Measurements from ENCODE around the gene CACNA1D. TPM values are rescaled to one million over a fixed set of nuclear protein-coding genes. Genes with fewer than 3 reads are reported as not detected.

The CACNA1D gene
- total and polyA plus RNA-seq, 9 of the 15 experiments (the other 6 are each of a cell fraction or from before 2014, with no cell fraction given), result 0.29 TPM; not detected in 8

GRCh38 chr3:53709256-53709655 lies 214.8 kb downstream of the CACNA1D start:
- DNase-seq (ENCODE audit: extremely low read depth in 1 of 4, low spot score in 3 of 4) (no peak), FAIRE-seq (no peak), ATAC-seq (no peak)
- in situ Hi-C loops (cut with MboI) (no loop called here), intact Hi-C loops (cut with micrococcal nuclease) (no loop called here)
- H3K36me3 ChIP-seq (ENCODE audit: control insufficient read depth, insufficient read depth, low read length), result no peaks in the 10 kb centered on the region
- no peak overlapping the region for H3K4me3 ChIP-seq
- H3K79me2 ChIP-seq (ENCODE audit: control insufficient read depth, insufficient read depth, low read length), result no peaks in the 10 kb centered on the region
- no peak for TF ChIP-seq HNRNPL (IDR thresholded peaks at IDR 0.05; ENCODE audit: low read depth, low read length)
- no peak for TF ChIP-seq CXXC5 (CRISPR knock-in tag; IDR thresholded peaks at IDR 0.05)
- no peak for TF ChIP-seq PHB (CRISPR knock-in tag; IDR thresholded peaks at IDR 0.05)
- TF ChIP-seq CBX3 (IDR thresholded peaks at IDR 0.05; ENCODE audit: borderline replicate concordance in 1 of 2, low read length in 2 of 2), result no peak
- TF ChIP-seq MAFK (IDR thresholded peaks at IDR 0.05; ENCODE audit: low read length), result no peak
- no TSS peak for BruUV-seq (replicated peaks)
- H3K27ac ChIP-seq (ENCODE audit: extremely low read depth, low read depth, low read length), result no peak overlapping the region
- H3K9me3 ChIP-seq (replicated peaks; ENCODE audit: control insufficient read depth, insufficient read depth, low read depth, low read length), result no peaks in the 10 kb centered on the region
- WGBS (ENCODE audit: insufficient coverage, low coverage, missing lambda C conversion rate), result 3% methylated on average over 6 of the region's 6 CpGs
- H3K9ac ChIP-seq (ENCODE audit: insufficient read depth in 1 of 2, low read depth in 2 of 2, low read length in 2 of 2), result no peak overlapping the region
- H3K27me3 ChIP-seq (ENCODE audit: control insufficient read depth in 2 of 2, insufficient read depth in 2 of 2, low read length in 2 of 2), result no peaks in the 10 kb centered on the region; a peak in 2 of 5 replicates
- peaks cover 2% of the 10 kb centered on the region; the same call in 1 of the 2 replicates for H4K20me1 ChIP-seq (replicated peaks; ENCODE audit: control insufficient read depth, insufficient read depth, low read length)
- H3K4me2 ChIP-seq (ENCODE audit: insufficient read depth, low read length), result no peak overlapping the region
- POLR2A ChIA-PET, result no interaction called here
- H3K9me1 ChIP-seq (ENCODE audit: control insufficient read depth, insufficient read depth, low read length), result no peaks in the 10 kb centered on the region
- CTCF ChIA-PET (ENCODE audit: low intra/inter-chr PET ratio), result interaction anchor here (0.8 to 0.9 kb wide), 2 partner anchors 410 to 512 kb away, joined by 3 to 4 read pairs; no protein-coding TSS in a partner anchor
- no peak overlapping the region for H2AFZ ChIP-seq (ENCODE audit: low read depth, low read length)
- H3K4me1 ChIP-seq (replicated peaks in 1 of 2; ENCODE audit: control insufficient read depth in 2 of 2, insufficient read depth in 2 of 2, low read length in 2 of 2), result no peaks in the 10 kb centered on the region

All from K562 (cell line).